Liver (tissue), 9 donors: ENCODE measurements around the gene BTN1A1. TPM values are rescaled to one million over a fixed set of nuclear protein-coding genes. Genes with fewer than 3 reads are reported as not detected.

Source experiments
- DNase-seq: peaks from one replicate; pipeline ENCODE4 v3.0.0-alpha.2; 2017; ENCODE audit warnings: low spot score
- H3K27ac ChIP-seq, 2 donors: one replicate each; pipeline ENCODE4 v1.7.0; 2013; ENCODE audit warnings: inconsistent platforms in 2 of 2, low read length in 2 of 2, control low read depth in 1 of 2, low read depth in 1 of 2, mild to moderate bottlenecking in 1 of 2
- H3K27me3 ChIP-seq, 4 donors: one replicate each; pipeline versions ENCODE4 v1.6.1 to v1.7.0; 2013; ENCODE audit warnings: low read length in 3 of 4, inconsistent platforms in 1 of 4, mild to moderate bottlenecking in 1 of 4, moderate library complexity in 1 of 4; ENCODE audit not compliant: control insufficient read depth in 4 of 4, insufficient read depth in 4 of 4
- H3K36me3 ChIP-seq, 4 donors: one replicate each; pipeline versions ENCODE4 v1.6.1 to v1.7.0; 2013; ENCODE audit warnings: low read length in 3 of 4, mild to moderate bottlenecking in 3 of 4, low read depth in 1 of 4, moderate library complexity in 1 of 4; ENCODE audit not compliant: control insufficient read depth in 4 of 4, insufficient read depth in 3 of 4
- H3K4me1 ChIP-seq, 4 donors: one replicate each; pipeline versions ENCODE4 v1.6.1 to v1.7.0; 2013; ENCODE audit warnings: low read length in 3 of 4, mild to moderate bottlenecking in 3 of 4, moderate library complexity in 1 of 4; ENCODE audit not compliant: control insufficient read depth in 4 of 4, insufficient read depth in 4 of 4
- H3K4me3 ChIP-seq, 3 donors: one replicate each; pipeline versions ENCODE4 v1.6.1 to v1.7.0; 2013; ENCODE audit warnings: low read length in 3 of 3, control low read depth in 1 of 3, low read depth in 1 of 3, mild to moderate bottlenecking in 1 of 3
- H3K9ac ChIP-seq, 2 donors: one replicate each; pipeline ENCODE4 v1.7.0; 2013; ENCODE audit warnings: low read length in 2 of 2, mild to moderate bottlenecking in 2 of 2, moderate library complexity in 2 of 2, control low read depth in 1 of 2, low read depth in 1 of 2
- H3K9me3 ChIP-seq, 4 donors: one replicate each; pipeline versions ENCODE4 v1.6.1 to v1.7.0; 2013; ENCODE audit warnings: low read length in 3 of 4; ENCODE audit not compliant: control insufficient read depth in 4 of 4
- CTCF ChIP-seq: fragments of 150-350 bp; IDR thresholded peaks from 2 replicates; pipeline ENCODE4 v1.5.1; 2017; ENCODE audit warnings: improper control_type of control experiment, low read depth, low read length; ENCODE audit not compliant: missing input control
- EGR1 ChIP-seq, 2 donors: IDR thresholded peaks; 2 replicates each; pipeline ENCODE4 v1.6.1; 2016 to 2018; ENCODE audit warnings: antibody characterized with exemption in 2 of 2, low read depth in 2 of 2
- FOXA1 ChIP-seq: IDR thresholded peaks from 2 replicates; pipeline ENCODE4 v1.6.1; 2016; ENCODE audit warnings: antibody characterized with exemption
- FOXA2 ChIP-seq: IDR thresholded peaks from 2 replicates; pipeline ENCODE4 v1.6.1; 2016; ENCODE audit warnings: antibody characterized with exemption
- GABPA ChIP-seq, 2 donors: IDR thresholded peaks in 1 of 2; conservative IDR thresholded peaks in 1 of 2; 2 replicates each; pipeline ENCODE4 v1.6.1; 2016; ENCODE audit warnings: antibody characterized with exemption in 2 of 2, mild to moderate bottlenecking in 1 of 2, moderate library complexity in 1 of 2
- HNF4A ChIP-seq, 2 donors: conservative IDR thresholded peaks; 2 replicates each; pipeline ENCODE4 v1.6.1; 2016; ENCODE audit warnings: antibody characterized with exemption in 2 of 2, mild to moderate bottlenecking in 2 of 2
- JUND ChIP-seq, 2 donors: IDR thresholded peaks; 2 replicates each; pipeline ENCODE4 v1.6.1; 2016; ENCODE audit warnings: antibody characterized with exemption in 2 of 2
- MAX ChIP-seq: IDR thresholded peaks from 2 replicates; pipeline ENCODE4 v1.6.1; 2016; ENCODE audit warnings: antibody characterized with exemption
- NR2F2 ChIP-seq: IDR thresholded peaks from 2 replicates; pipeline ENCODE4 v1.6.1; 2016; ENCODE audit warnings: antibody characterized with exemption
- RAD21 ChIP-seq, 2 donors: IDR thresholded peaks; 2 replicates each; pipeline ENCODE4 v1.6.1; 2016; ENCODE audit warnings: antibody characterized with exemption in 2 of 2, mild to moderate bottlenecking in 2 of 2
- RXRA ChIP-seq, 2 donors: IDR thresholded peaks; 2 replicates each; pipeline ENCODE4 v1.6.1; 2017 to 2018; ENCODE audit warnings: antibody characterized with exemption in 2 of 2, mild to moderate bottlenecking in 1 of 2
- SP1 ChIP-seq: IDR thresholded peaks from 2 replicates; pipeline ENCODE4 v1.6.1; 2018; ENCODE audit warnings: antibody characterized with exemption, mild to moderate bottlenecking
- TAF1 ChIP-seq: conservative IDR thresholded peaks from 2 replicates; pipeline ENCODE4 v1.6.1; 2016; ENCODE audit warnings: antibody characterized with exemption, mild to moderate bottlenecking
- YY1 ChIP-seq: IDR thresholded peaks from 2 replicates; pipeline ENCODE4 v1.6.1; 2016; ENCODE audit warnings: antibody characterized with exemption, mild to moderate bottlenecking
- WGBS: extraction: QIAGEN DNeasy Blood & Tissue Kit; methylation state at CpG from one replicate; pipeline ENCODE4 v1.1.7; 2013; 5-methylcytosine and 5-hydroxymethylcytosine counted together
- polyA plus RNA-seq, 2 donors: library from polyadenylated mRNA; stranded (reverse) in 1 of 2; unstranded in 1 of 2; fragments of 200-250 nt in 1 of 2; fragments of >200 nt in 1 of 2; fragmentation: Nextera tagmentation in 1 of 2; extraction: Ambion mirVana in 1 of 2; gene quantifications; one replicate each; pipeline versions ENCODE4 v1.2.1 to v1.2.3, GENCODE V29; 2013 to 2015
- total RNA-seq, 2 donors: library from RNA; depleted of rRNA; stranded (reverse); fragments of >200 nt; gene quantifications; one replicate each; pipeline ENCODE4 v1.2.3, GENCODE V29; 2014
- TF ChIP-seq, protein P1 (sequence below): IDR thresholded peaks from 2 replicates; pipeline ENCODE4 v1.6.1; 2016; ENCODE audit warnings: antibody characterized with exemption, mild to moderate bottlenecking
- TF ChIP-seq, protein P2 (sequence below): IDR thresholded peaks from 2 replicates; pipeline ENCODE4 v1.6.1; 2016; ENCODE audit warnings: antibody characterized with exemption
- TF ChIP-seq, protein P3 (sequence below): IDR thresholded peaks from 2 replicates; pipeline ENCODE4 v1.6.1; 2016; ENCODE audit warnings: antibody characterized with exemption
- donor health status: healthy.
- donor health status: healthy.
- donor health status: healthy.
- donor health status: healthy.
- donor health status: healthy.

Gene BTN1A1
- total and polyA plus RNA-seq, 4 donors: 0.06 TPM; not detected in 3

DNA sequence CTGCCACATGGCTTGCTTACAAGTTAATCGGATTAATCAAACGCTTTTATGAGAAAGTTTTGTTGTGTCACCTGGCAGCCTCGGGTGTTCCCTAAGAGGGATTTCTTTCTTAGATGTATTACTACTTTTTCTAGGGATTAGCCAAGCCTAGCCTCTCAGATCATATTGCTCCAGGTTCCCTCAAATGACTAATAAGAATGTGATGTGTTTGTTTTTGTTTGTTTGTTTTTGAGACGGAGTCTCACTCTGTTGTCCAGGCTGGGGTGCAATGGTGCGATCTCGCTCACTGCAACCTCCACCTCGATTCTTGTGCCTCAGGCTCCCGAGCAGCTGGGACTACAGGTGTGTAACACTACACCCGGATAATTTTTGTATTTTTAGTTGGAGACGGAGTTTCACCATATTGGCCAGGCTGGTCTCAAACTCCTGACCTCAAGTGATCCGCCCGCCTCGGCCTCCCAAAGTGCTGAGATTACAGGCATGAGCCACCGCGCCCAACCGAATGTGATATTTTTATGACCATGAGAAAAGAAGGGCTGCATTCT is 39.0 kb downstream of the BTN1A1 start:
- H3K9me3 ChIP-seq: no peaks in the 10 kb centered on the region
- H3K27me3 ChIP-seq: no peaks in the 10 kb centered on the region
- 79% methylated on average over 16 of the region's 16 CpGs for WGBS
- DNase-seq: no peak
- no peak for TF ChIP-seq SP1
- TF ChIP-seq NR2F2: no peak
- TF ChIP-seq MAX: no peak
- no peak for TF ChIP-seq FOXA2
- no peak for TF ChIP-seq HNF4A (conservative IDR thresholded peaks at IDR 0.05)
- no peak for TF ChIP-seq RXRA (IDR thresholded peaks at IDR 0.05)
- TF ChIP-seq, protein P1, sequence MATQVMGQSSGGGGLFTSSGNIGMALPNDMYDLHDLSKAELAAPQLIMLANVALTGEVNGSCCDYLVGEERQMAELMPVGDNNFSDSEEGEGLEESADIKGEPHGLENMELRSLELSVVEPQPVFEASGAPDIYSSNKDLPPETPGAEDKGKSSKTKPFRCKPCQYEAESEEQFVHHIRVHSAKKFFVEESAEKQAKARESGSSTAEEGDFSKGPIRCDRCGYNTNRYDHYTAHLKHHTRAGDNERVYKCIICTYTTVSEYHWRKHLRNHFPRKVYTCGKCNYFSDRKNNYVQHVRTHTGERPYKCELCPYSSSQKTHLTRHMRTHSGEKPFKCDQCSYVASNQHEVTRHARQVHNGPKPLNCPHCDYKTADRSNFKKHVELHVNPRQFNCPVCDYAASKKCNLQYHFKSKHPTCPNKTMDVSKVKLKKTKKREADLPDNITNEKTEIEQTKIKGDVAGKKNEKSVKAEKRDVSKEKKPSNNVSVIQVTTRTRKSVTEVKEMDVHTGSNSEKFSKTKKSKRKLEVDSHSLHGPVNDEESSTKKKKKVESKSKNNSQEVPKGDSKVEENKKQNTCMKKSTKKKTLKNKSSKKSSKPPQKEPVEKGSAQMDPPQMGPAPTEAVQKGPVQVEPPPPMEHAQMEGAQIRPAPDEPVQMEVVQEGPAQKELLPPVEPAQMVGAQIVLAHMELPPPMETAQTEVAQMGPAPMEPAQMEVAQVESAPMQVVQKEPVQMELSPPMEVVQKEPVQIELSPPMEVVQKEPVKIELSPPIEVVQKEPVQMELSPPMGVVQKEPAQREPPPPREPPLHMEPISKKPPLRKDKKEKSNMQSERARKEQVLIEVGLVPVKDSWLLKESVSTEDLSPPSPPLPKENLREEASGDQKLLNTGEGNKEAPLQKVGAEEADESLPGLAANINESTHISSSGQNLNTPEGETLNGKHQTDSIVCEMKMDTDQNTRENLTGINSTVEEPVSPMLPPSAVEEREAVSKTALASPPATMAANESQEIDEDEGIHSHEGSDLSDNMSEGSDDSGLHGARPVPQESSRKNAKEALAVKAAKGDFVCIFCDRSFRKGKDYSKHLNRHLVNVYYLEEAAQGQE: no peak
- no peak for TF ChIP-seq GABPA (IDR thresholded peaks at IDR 0.05 in 1 of 2, conservative IDR thresholded peaks at IDR 0.05 in 1 of 2)
- no peak for TF ChIP-seq TAF1
- TF ChIP-seq YY1: no peak
- no peak for TF ChIP-seq EGR1 (IDR thresholded peaks at IDR 0.05; ENCODE audit: low read depth in 2 of 2)
- TF ChIP-seq, protein P2, sequence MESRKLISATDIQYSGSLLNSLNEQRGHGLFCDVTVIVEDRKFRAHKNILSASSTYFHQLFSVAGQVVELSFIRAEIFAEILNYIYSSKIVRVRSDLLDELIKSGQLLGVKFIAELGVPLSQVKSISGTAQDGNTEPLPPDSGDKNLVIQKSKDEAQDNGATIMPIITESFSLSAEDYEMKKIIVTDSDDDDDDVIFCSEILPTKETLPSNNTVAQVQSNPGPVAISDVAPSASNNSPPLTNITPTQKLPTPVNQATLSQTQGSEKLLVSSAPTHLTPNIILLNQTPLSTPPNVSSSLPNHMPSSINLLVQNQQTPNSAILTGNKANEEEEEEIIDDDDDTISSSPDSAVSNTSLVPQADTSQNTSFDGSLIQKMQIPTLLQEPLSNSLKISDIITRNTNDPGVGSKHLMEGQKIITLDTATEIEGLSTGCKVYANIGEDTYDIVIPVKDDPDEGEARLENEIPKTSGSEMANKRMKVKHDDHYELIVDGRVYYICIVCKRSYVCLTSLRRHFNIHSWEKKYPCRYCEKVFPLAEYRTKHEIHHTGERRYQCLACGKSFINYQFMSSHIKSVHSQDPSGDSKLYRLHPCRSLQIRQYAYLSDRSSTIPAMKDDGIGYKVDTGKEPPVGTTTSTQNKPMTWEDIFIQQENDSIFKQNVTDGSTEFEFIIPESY: no peak
- TF ChIP-seq CTCF: no peak
- TF ChIP-seq RAD21 (IDR thresholded peaks at IDR 0.05): no peak
- H3K36me3 ChIP-seq: no peaks in the 10 kb centered on the region
- peaks cover 0 to 17% (median 10%) of the 10 kb centered on the region in 4 donors for H3K4me1 ChIP-seq
- no peak overlapping the region for H3K9ac ChIP-seq
- H3K27ac ChIP-seq: no peak overlapping the region
- H3K4me3 ChIP-seq: peak overlapping the region; percentile 64 to 89 (median 70)

- H3K27ac ChIP-seq: no peak overlapping the region
- DNase-seq: no peak
- peaks cover 0 to 26% (median 15%) of the 10 kb centered on the region in 4 donors for H3K4me1 ChIP-seq
- H3K9me3 ChIP-seq: no peaks in the 10 kb centered on the region
- no peak overlapping the region for H3K4me3 ChIP-seq
- no peaks in the 10 kb centered on the region for H3K27me3 ChIP-seq
- H3K9ac ChIP-seq: no peak overlapping the region
- peaks cover 0 to 6% (median 1%) of the 10 kb centered on the region in 4 donors for H3K36me3 ChIP-seq
- WGBS: 85% methylated on average over 1 of the region's 1 CpG
- no peak for TF ChIP-seq NR2F2
- no peak for TF ChIP-seq RXRA (IDR thresholded peaks at IDR 0.05)
- TF ChIP-seq, protein P2: no peak
- no peak for TF ChIP-seq RAD21 (IDR thresholded peaks at IDR 0.05)
- TF ChIP-seq HNF4A (conservative IDR thresholded peaks at IDR 0.05): no peak
- TF ChIP-seq YY1: no peak
- TF ChIP-seq FOXA2: no peak
- no peak for TF ChIP-seq GABPA (IDR thresholded peaks at IDR 0.05 in 1 of 2, conservative IDR thresholded peaks at IDR 0.05 in 1 of 2)
- no peak for TF ChIP-seq TAF1
- TF ChIP-seq, protein P3, sequence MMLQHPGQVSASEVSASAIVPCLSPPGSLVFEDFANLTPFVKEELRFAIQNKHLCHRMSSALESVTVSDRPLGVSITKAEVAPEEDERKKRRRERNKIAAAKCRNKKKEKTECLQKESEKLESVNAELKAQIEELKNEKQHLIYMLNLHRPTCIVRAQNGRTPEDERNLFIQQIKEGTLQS: no peak
- TF ChIP-seq MAX: no peak
- TF ChIP-seq JUND (IDR thresholded peaks at IDR 0.05): no peak
- TF ChIP-seq, protein P1: no peak
- no peak for TF ChIP-seq FOXA1
These were observed 41.5 kb downstream of the BTN1A1 start for GRCh38 chr6:26541579-26541978.
